ENCODE measurements around the gene ZNRF3. TPM values are rescaled to one million over a fixed set of nuclear protein-coding genes. Genes with fewer than 3 reads are reported as not detected.
"Not testable (repeated sequence)": the region's sequence is repeated elsewhere in the genome, so short reads cannot be mapped to it uniquely, and the experiment has no call there.

ZNRF3 gene
- total RNA-seq, 1 donor from 2014 or later: 7.3 TPM

GRCh38 chr22:28905256-28905832 lies 22.0 kb downstream of the ZNRF3 start:
- no peak for FAIRE-seq
- DNase-seq (ENCODE audit: low spot score in 2 of 2): no peak

- FAIRE-seq (no peak), DNase-seq (ENCODE audit: low spot score in 2 of 2) (no peak)
Observed at GRCh38 chr22:28906312-28906711, 22.9 kb downstream of the ZNRF3 start.

DNA sequence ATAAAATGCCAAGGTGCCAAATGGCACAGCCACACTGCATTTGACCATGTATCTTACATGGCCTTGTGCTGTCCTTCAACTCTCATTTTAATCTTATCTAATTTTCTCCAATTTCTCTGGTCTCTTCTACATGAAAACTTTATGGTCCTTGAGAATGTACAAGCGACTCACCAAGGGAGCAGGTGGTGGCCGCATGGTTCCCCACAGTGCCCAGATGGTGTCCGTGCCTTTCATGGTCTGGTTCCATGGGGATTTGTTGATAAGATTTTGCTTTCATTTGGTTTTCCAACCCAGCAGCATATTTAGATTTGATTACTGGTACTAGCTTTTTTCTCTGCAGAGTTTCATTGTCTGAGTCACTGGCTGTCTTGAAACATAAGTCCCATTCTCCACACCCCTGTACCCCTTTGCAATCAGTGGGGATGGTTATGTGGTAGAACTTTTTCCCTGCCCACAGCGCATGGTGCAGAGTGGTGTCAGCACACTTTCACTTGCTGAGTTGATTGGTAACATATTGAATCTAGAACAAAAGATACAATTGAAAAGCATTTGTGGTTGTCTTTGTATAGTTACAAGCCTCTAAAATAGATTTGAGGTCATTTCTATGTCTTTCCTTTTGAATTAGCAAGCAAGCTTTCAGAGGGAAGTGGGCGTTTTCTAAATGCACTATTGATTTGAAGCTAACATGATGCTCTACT lies 24.1 kb downstream of the ZNRF3 start:
- no peak for FAIRE-seq
- no peak for DNase-seq (ENCODE audit: low spot score in 2 of 2)

DNA sequence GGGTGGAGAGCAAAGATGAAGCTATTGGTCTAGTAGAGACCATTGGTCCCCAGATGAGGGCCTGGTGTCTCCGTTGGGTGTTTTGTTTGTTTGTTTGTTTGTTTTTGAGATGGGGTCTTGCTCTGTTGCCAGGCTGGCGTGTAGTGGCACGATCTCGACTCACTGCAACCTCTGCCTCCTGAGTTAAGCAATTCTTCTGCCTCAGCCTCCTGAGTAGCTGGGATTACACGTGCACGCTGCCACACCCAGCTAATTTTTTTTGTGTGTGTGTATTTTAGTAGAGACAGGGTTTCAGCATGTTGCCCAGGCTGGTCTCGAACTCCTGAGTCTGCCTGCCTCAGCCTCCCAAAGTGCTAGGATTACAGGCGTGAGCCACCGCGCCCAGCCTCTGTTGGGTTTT lies 25.4 kb downstream of the ZNRF3 start:
- DNase-seq (ENCODE audit: low spot score in 2 of 2); FAIRE-seq: not testable (repeated sequence)

DNA sequence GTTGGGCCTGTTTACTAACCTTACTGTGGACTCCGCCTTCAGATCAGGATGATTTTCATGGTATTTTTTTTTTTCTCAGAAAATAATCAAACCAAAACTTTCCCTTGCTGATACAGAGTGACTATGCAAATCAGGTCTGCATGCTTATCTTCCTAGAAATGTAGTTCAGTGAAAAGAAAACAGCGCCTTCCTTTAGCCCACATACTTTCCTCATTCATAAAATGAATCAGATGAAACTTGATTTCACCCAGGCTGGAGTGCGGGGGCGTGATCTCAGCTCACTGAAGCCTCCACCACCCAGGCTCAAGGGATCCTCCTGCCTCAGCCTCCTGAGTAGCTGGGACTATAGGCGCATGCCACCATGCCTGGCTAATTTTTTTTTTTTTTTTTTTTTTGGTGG lies 26.0 kb downstream of the ZNRF3 start:
- no peak for FAIRE-seq
- DNase-seq (ENCODE audit: low spot score in 2 of 2): no peak

GRCh38 chr22:28910569-28911303 lies 27.4 kb downstream of the ZNRF3 start:
- FAIRE-seq (no peak), DNase-seq (ENCODE audit: low spot score in 2 of 2) (no peak)

- FAIRE-seq: no peak
- no peak for DNase-seq (ENCODE audit: low spot score in 2 of 2)
Observed at GRCh38 chr22:28911304-28911690, 27.9 kb downstream of the ZNRF3 start.

GRCh38 chr22:28911777-28912669 lies 28.7 kb downstream of the ZNRF3 start:
- DNase-seq (ENCODE audit: low spot score in 2 of 2) (no peak), FAIRE-seq (no peak)

DNA sequence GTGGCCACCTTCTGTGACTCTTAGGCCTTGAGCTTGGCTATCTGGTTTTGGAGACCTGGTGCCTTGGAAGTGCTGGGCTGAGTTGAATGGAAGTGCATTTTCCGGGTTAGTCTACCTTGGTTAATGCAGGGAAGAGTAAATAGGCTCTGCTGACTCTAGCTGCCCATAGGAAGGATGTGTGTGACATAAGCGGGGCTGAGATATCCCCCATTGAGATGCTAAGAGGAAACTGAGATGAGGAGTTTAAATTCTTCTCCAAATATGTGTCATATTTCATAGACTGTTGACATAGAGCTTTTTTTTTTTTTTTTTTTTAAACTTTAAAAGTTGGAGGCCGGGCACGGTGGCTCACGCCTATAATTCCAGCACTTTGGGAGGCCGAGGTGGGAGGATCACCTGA lies 30.8 kb downstream of the ZNRF3 start:
- FAIRE-seq (no peak), DNase-seq (ENCODE audit: low spot score in 2 of 2) (no peak)

DNA sequence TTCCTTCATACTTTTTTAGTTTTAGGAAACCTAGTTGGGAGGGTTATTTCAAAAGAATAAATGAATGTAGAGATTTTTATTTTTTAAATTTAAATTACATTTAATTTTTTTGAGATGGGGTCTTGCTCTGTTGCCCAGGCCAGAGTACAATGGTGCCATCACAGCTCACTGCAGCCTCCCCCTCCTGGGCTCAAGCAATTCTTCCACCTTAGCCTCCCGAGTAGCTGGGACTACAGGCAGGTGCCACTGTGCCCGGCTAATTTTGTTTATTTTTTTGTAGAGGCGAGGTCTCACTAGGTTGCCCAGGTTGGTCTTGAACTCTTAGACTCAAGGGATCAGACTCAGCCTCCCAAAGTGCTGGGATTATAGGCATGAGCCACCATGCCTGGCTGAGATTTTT lies 32.6 kb downstream of the ZNRF3 start:
- FAIRE-seq: no peak

GRCh38 chr22:28917747-28918549 lies 34.6 kb downstream of the ZNRF3 start:
- FAIRE-seq (no peak), DNase-seq (ENCODE audit: low spot score in 2 of 2) (no peak)

More for the DNA sequence above, 32.6 kb downstream of the ZNRF3 start:
- DNase-seq (ENCODE audit: low spot score in 2 of 2): no peak

GRCh38 chr22:28918550-28919271 lies 35.3 kb downstream of the ZNRF3 start:
- FAIRE-seq (no peak), DNase-seq (ENCODE audit: low spot score in 2 of 2) (no peak)

GRCh38 chr22:28920757-28921584 lies 37.6 kb downstream of the ZNRF3 start:
- FAIRE-seq (no peak), DNase-seq (ENCODE audit: low spot score in 2 of 2) (no peak)

DNA sequence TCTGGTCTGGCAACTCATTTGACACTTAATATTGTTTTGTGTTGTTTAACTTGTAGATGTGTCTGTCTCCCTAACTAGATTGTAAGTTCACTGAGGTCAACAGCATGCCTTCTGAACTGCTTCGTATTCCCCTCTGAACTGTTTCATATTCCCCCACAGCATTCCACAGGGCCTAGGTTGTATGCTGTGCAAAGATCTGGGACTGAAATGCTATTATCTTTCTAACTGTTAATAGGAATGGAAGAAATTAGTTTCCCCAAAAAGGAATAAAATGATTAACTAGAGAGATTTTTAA lies 38.2 kb downstream of the ZNRF3 start:
- FAIRE-seq (no peak), DNase-seq (ENCODE audit: low spot score in 2 of 2) (no peak)

- no peak for FAIRE-seq
- DNase-seq (ENCODE audit: low spot score in 2 of 2): no peak
Observed at GRCh38 chr22:28922540-28923244, 39.3 kb downstream of the ZNRF3 start.

DNA sequence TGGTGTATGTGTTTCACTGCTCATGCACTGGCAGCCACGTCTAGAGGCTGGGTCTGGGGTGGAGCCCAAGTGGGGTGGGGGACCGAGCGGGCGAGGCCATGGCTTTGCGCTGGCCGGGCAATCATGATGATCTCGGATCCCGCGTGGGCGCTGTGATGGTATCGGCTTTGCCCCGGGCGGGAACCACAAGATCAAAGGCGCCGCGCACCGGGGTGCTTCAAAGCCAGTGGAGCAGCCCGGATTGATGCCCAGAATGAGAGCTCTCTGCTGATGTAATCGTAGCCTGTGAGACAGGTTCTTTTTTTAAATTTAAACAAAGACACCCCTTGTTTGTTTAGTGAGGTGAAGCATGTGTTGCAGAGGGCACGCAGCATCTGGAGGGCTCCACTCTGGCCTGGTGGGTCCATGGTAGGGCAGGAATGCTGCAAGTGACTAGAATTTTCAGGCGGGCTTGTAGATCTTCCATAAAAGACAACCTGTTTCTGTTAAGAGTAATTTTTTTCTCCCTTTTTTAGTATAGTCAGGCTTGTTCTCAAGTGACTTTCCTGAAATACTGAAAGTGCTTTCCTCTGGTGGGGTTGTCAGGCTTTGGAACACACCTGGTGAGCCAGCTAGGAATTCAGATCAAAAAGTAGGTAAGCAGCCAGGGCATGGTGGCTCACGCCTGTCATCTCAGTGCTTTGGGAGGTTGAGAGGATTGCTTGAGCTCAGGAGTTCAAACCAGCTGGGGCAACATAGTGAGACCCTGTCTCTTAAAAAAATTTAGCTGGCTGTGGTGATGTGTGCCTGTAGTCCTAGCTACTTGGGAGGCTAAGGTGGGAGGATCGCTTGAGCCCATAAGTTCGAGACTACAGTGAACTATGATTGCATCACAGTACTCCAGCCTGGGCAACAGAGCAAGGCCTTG lies 40.7 kb downstream of the ZNRF3 start:
- FAIRE-seq: no peak
- peak in 1 of 2 donors; percentile 53 for DNase-seq (ENCODE audit: low spot score in 2 of 2)

- DNase-seq (ENCODE audit: low spot score in 2 of 2) (no peak), FAIRE-seq (no peak)
Observed at GRCh38 chr22:28925916-28926315, 42.5 kb downstream of the ZNRF3 start.
